HG03354 (cell line): ENCODE measurements around the gene TENT4A.
"Not testable (repeated sequence)": the region's sequence is repeated elsewhere in the genome, so short reads cannot be mapped to it uniquely, and the experiment has no call there.

Experiments
- ATAC-seq: cut with Tn5 transposase; IDR thresholded peaks from one replicate; pipeline ENCODE4 v1.9.1; 2021; ENCODE audit warnings: mild to moderate bottlenecking; ENCODE audit not compliant: unreplicated experiment, poor library complexity, severe bottlenecking

The TENT4A gene

DNA sequence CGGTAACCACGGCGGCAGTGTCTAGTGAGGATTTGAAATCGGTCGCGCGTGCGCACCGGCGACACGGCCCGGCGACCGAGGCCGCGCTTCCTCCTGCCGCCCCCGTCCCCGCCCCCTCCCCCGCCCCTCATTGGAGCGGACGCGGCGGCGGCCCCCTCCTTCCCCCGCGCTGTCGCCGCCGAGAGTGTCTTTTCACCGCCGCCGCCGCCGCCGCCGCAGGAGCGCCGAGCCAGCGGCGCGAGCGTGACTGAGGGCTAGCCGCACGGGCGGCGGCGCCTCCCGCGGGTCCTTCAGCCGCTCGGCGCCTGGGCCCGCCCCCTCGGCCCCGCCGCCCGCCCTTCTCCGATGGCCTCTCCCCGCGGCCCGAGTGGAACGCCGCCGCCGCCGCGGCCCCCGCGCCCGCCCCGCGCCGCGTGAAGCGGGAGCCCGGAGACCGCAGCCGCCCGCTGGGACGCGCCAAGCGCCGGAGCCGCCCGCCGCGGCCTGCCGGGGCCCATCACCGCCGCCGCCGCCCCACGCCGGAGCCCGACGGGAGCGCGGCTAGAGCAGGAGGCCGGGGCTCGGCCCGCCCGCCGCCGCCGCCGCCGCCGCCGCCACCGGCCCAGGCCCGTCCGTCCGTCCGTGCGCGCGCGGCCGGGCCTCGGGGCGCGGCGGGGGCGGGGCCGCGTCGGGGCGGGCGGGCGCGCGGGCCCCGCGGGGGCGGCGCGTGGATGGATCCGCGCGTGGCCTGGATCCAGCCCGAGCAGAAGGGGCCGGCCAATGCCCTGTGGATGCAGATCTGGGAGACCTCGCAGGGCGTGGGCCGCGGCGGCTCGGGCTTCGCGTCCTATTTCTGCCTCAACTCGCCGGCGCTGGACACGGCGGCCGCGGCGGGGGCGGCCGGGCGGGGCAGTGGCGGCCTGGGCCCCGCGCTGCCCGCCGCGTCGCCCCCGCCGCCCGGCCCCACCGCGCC lies at the start of gene TENT4A:
Gene TENT4A, plus strand, starts transcription at position 159 of the 952 bp plus-strand sequence. Its CDS starts 552 bp downstream, at position 711.
- ATAC-seq: peak; percentile 28

DNA sequence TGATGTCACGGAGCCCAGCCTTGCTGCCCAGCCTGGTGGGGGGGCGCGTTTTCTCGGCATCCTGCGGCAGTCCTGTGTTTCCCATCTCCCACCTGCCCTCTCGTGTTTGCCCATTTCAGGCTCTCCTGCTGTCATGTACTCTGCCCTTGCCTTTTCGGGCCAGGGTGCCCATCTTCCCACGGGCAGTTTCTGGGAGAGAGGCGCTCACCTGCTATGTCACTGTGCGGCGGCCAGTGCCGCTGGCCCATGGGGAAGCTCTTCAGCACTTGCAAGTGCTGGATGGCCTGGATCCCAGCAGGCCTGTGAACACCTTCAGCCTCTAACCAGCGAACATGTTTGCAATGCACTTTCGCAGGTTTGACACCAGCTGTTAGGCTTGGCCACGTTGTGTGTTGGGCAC lies 46.5 kb upstream of the TENT4A start:
- ATAC-seq: no peak

DNA sequence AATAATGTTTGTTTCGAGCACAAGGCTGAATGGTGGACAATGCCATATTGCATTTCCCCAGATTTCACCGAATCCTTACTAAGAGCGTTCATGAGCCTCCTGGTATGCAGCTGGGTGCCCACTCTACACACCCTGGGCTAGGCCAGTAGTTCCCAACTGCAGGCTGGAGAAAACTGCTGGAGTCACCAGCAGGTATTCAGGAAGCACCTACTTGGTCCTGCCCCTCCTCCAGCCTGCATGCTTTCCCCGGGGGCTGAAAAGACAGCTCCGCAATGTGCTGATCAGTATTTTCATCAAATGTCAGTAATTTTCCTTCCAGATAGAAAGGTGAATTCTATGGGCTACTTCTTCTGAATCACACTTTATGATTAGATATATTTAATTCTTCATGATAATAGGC lies 45.6 kb upstream of the TENT4A start:
- no peak for ATAC-seq

DNA sequence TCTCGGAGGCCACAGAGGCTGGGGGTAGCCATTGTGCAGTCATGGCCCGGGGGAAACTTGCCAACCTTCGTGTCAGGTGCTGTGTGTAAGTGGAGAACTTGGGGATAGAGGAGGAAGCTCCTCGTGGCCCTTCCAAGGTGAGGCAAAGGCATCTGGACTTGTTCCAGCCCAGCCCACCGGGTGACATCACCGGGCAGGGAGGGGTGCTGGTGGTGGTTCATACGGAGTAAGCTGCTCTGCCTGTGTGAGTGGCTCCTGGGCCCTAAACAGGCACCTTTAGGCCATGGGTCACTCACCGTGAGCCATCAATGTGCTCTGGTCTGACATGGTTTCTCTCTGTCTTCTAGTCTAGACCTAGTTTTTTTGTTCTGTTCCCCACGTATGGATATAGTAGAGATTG lies 44.5 kb upstream of the TENT4A start:
- not testable (repeated sequence) for ATAC-seq

DNA sequence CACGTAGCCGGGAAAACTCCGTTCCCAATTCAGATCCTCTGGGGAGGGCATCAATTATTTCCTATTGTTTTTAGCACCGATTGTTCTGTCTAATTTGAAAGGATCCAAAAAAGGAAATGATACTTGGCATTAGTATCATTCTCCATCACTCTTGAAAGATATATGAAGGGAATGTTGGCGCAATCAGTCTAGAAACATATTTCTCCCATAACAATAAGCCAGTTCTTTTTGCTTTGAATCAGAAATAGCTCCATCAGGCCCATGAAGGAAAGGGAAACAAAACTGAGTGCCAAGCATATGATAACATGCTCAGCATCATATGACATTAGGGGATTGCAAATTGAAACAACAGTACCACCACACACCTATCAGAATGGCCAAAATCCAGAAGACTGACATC lies 40.2 kb upstream of the TENT4A start:
- ATAC-seq: no peak

- no peak for ATAC-seq
Observed at GRCh38 chr5:6673963-6674362, 39.3 kb upstream of the TENT4A start.

DNA sequence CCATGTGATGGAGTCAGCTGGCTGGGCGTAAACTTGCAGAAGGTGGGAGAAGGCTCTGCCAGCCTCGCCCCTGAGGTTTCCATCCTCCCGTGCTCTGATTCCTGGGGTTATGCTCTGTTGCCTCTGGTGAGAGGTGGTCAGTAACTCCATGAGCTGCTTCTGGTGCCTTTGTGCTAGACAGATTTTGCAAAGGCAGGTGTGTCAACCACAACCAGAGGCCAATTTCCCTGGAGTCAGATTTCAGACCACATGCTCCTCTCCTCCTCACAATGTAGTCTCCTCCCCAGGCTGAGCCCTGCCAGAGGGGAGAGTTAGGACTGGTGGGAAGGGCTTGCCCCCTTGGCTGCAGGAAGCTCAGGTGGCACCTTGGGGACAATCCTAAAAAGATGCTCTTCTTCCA lies 38.8 kb upstream of the TENT4A start:
- no peak for ATAC-seq

DNA sequence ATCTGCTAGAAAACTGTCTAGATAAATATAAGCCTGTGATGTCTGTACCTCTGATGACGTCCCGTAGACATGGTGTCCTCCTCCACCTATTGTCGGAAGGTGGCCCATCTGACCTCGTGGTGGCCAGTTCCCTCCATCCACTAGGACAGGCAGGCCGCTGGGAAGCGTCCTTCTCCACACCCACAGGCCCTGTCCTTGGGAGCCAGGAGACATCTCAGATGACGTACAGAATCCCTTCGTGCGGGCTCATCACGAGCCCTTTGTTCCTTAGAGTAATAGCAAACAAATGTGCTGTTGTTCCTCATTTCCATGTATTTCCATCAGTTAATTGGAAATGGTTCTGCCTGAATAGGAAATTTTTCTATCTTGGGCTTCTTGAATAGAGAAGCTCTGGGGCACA lies 38.3 kb upstream of the TENT4A start:
- ATAC-seq: no peak

- ATAC-seq: no peak
Observed at GRCh38 chr5:6675784-6676491, 37.3 kb upstream of the TENT4A start.

GRCh38 chr5:6676702-6677101 lies 36.5 kb upstream of the TENT4A start:
- ATAC-seq: no peak

DNA sequence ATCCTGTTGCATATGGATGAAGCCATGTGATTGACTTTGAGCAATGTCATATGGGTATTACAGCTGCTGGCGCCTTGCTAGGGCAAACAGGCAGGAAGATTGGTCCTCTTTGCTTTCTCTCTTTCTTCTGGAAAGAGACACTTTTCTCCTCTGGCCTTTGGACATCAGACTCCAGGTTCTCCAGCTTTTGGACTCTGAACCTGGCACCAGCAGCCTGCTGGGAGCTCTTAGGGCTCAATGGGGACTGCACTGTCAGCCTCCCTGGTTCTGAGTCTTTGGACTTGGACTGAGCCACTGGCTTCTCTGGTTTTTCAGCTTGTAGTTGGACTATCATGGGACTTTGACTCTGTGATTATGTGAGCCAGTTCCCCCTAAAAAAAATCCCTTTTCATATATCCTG lies 34.8 kb upstream of the TENT4A start:
- no peak for ATAC-seq

GRCh38 chr5:6680922-6681321 lies 32.3 kb upstream of the TENT4A start:
- no peak for ATAC-seq

GRCh38 chr5:6681682-6682081 lies 31.6 kb upstream of the TENT4A start:
- no peak for ATAC-seq

- ATAC-seq: no peak
Observed at GRCh38 chr5:6682239-6682638, 31.0 kb upstream of the TENT4A start.

DNA sequence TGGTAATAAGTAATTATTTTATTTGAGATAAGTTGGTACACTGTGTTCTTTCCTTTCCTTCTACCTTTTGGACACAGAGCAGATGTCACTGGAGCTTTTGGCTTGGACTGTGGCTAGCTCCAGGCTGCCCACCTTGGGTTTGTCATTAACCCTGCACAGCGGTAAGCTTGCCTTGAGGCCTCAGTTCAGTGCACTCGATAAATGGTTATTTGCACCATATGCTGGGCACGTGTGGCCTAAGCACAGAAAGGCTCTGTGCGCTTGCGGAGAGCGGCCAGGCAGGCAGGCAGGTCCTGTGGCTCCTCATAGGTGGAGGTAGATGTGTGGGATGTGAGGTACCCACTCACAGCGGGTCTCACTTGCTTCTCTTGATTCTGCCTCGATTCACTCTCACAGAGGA lies 30.0 kb upstream of the TENT4A start:
- no peak for ATAC-seq

- no peak for ATAC-seq
Observed at GRCh38 chr5:6684075-6684474, 29.2 kb upstream of the TENT4A start.

GRCh38 chr5:6686501-6686900 lies 26.7 kb upstream of the TENT4A start:
- no peak for ATAC-seq

DNA sequence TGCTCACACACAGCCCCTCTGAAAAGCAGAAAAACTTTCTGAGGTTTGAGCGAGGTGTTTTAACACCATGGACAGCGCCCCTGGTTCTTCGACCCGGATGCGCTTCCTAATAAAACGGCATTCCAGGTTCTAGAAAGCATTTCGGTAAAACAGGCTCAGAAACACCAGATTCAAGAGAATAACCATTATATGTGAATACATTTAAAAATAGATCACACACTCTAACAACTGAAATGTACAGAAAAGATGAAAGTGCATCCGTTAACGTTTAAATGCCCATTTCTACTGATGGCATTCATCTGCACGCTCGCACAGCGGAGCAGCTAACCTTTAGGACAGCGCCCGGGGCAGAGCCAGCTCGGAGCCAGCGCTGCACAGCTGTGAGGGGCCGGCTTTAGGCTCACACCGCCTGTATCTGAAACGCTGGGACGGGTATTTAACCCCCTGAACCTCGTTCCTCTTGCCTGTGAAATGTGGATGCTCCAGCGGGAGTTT lies 26.3 kb upstream of the TENT4A start:
- ATAC-seq: no peak

DNA sequence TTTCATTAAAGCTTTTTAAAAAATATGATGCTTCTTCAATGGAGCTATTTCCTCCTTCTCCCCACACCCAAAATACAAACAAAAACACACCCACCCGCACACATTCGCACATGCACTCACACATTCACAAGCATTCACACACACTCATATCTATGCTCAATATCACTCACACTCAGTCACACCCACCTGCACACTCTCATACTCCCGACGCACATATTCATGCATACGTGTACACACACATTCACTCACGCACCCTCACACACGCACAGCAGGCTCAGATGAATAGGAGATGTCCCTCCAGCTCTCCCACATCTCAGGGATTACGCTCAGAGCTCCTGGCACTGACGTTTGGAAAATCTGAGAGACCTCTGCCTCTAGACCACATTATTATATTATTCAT lies 25.7 kb upstream of the TENT4A start:
- ATAC-seq: no peak

DNA sequence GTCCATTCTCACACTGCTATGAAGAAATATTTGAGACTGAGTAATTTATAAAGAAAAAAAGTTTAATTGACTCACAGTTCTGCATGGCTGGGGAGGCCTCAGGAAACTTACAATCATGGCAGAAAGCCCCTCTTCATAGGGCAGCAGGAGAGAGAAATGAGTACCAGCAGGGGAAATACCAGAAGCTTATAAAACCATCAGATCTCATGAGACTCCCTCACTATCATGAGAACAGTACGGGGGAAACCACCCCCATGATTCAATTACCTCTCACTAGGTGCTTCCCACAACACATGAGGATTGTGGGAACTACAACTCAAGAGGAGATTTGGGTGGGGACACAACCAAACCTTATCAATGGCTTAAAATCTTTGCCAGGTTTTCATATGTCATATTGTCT lies 20.3 kb upstream of the TENT4A start:
- ATAC-seq: no peak

GRCh38 chr5:6698696-6699095 lies 14.5 kb upstream of the TENT4A start:
- ATAC-seq: no peak
